HepG2 (cell line): ENCODE results near the gene DOCK4. TPM values are rescaled to one million over a fixed set of nuclear protein-coding genes. Genes with fewer than 3 reads are reported as not detected.

Experiments used
- ATM ChIP-seq: fragments of 450-650 bp; IDR thresholded peaks from 2 replicates; pipeline ENCODE4 v1.7.1; 2017; ENCODE audit warnings: mild to moderate bottlenecking, borderline replicate concordance
- DMTF1 ChIP-seq: sonication (generic); formaldehyde crosslinking; IDR thresholded peaks from 2 replicates; pipeline ENCODE4 v1.4.0; 2020; ENCODE audit warnings: mild to moderate bottlenecking, missing genetic modification reagents
- DRAP1 ChIP-seq: IDR thresholded peaks from 2 replicates; pipeline ENCODE4 v1.6.1; 2016; ENCODE audit warnings: missing genetic modification reagents, missing compliant biosample characterization
- ESRRA ChIP-seq: sonication (generic); formaldehyde crosslinking; IDR thresholded peaks from 2 replicates; pipeline ENCODE4 v1.5.1; 2020; ENCODE audit warnings: mild to moderate bottlenecking, low read depth, missing genetic modification reagents
- GABPB1 ChIP-seq: IDR thresholded peaks from 2 replicates; pipeline ENCODE4 v1.6.1; 2016; ENCODE audit warnings: mild to moderate bottlenecking, missing genetic modification reagents, moderate library complexity, missing compliant biosample characterization
- HOXA3 ChIP-seq: sonication (generic); formaldehyde crosslinking; IDR thresholded peaks from 2 replicates; pipeline ENCODE4 v1.5.0; 2020; ENCODE audit warnings: missing genetic modification reagents
- IKZF1 ChIP-seq: fragments of 450-650 bp; IDR thresholded peaks from 2 replicates; pipeline ENCODE4 v1.7.1; 2016
- NR3C1 ChIP-seq: sonication (generic); formaldehyde crosslinking; IDR thresholded peaks from 2 replicates; pipeline ENCODE4 v1.4.0; 2020; ENCODE audit warnings: missing genetic modification reagents
- PAX8 ChIP-seq: sonication (generic); formaldehyde crosslinking; IDR thresholded peaks from 2 replicates; pipeline ENCODE4 v1.8.0; 2022; ENCODE audit warnings: mild to moderate bottlenecking, missing genetic modification reagents, borderline replicate concordance
- PHF20 ChIP-seq: sonication (generic); formaldehyde crosslinking; IDR thresholded peaks from 2 replicates; pipeline ENCODE4 v1.5.0; 2020; ENCODE audit warnings: mild to moderate bottlenecking, missing genetic modification reagents
- PITX1 ChIP-seq: sonication (generic); formaldehyde crosslinking; IDR thresholded peaks from 2 replicates; pipeline ENCODE4 v1.5.1; 2020; ENCODE audit warnings: mild to moderate bottlenecking, missing genetic modification reagents
- POGK ChIP-seq: sonication (generic); formaldehyde crosslinking; conservative IDR thresholded peaks from 2 replicates; pipeline ENCODE4 v1.8.0; 2022; ENCODE audit warnings: mild to moderate bottlenecking, moderate library complexity, missing genetic modification reagents
- RBM39 ChIP-seq: fragments of 200-400 bp; formaldehyde crosslinking; IDR thresholded peaks from one replicate; pipeline ENCODE4 v1.6.1; 2018; ENCODE audit warnings: antibody characterized with exemption, mild to moderate bottlenecking, low read depth, low read length; ENCODE audit not compliant: poor library complexity, severe bottlenecking
- SMC3 ChIP-seq: IDR thresholded peaks from 2 replicates; pipeline ENCODE4 v1.6.1; 2011; ENCODE audit warnings: low read length, improper control_type of control experiment
- TMF1 ChIP-seq: sonication (generic); formaldehyde crosslinking; IDR thresholded peaks from 2 replicates; pipeline ENCODE4 v1.8.1; 2022; ENCODE audit warnings: low read depth, missing genetic modification reagents
- ZBTB39 ChIP-seq: sonication (generic); formaldehyde crosslinking; IDR thresholded peaks from 2 replicates; pipeline ENCODE4 v1.5.0; 2020; ENCODE audit warnings: missing genetic modification reagents
- ZNF281 ChIP-seq: sonication (generic); formaldehyde crosslinking; IDR thresholded peaks from 2 replicates; pipeline ENCODE4 v1.4.0; 2020; ENCODE audit warnings: missing genetic modification reagents, borderline replicate concordance
- ZNF563 ChIP-seq: sonication (generic); formaldehyde crosslinking; IDR thresholded peaks from 2 replicates; pipeline ENCODE4 v1.8.0; 2022; ENCODE audit warnings: mild to moderate bottlenecking, moderate library complexity, missing genetic modification reagents
- ZNF644 ChIP-seq: IDR thresholded peaks from 2 replicates; pipeline ENCODE4 v1.6.1; 2016; ENCODE audit warnings: low read depth
- ZNF737 ChIP-seq: sonication (generic); formaldehyde crosslinking; IDR thresholded peaks from 2 replicates; pipeline ENCODE4 v1.5.0; 2020; ENCODE audit warnings: missing genetic modification reagents, mild to moderate bottlenecking, borderline replicate concordance
- ZNF75D ChIP-seq: sonication (generic); formaldehyde crosslinking; IDR thresholded peaks from 2 replicates; pipeline ENCODE4 v1.8.1; 2023; ENCODE audit warnings: missing genetic modification reagents, mild to moderate bottlenecking, borderline replicate concordance
- ZNF780A ChIP-seq: sonication (generic); formaldehyde crosslinking; IDR thresholded peaks from 2 replicates; pipeline ENCODE4 v1.8.0; 2022; ENCODE audit warnings: mild to moderate bottlenecking, missing genetic modification reagents, moderate library complexity
- polyA plus RNA-seq, 8 experiments: library from polyadenylated mRNA; depleted of rRNA in 3 of 8; stranded (reverse) in 7 of 8; unstranded in 1 of 8; fragments of >200 nt; fragmentation: Illumina TruSeq in 4 of 8; extraction: Trizol in 4 of 8; gene quantifications; 2 replicates each; pipeline versions ENCODE4 v1.2.1 to v1.2.3, GENCODE V29; 2011 to 2016; ENCODE audit warnings: low read depth in 4 of 8, missing spikeins in 1 of 8, mixed read lengths in 1 of 8; ENCODE audit not compliant: insufficient read depth in 1 of 8
- total RNA-seq, 5 experiments: library from RNA; depleted of rRNA; stranded (reverse); fragments of >200 nt; fragmentation: Illumina TruSeq; extraction: Trizol; gene quantifications; 2 replicates each; pipeline ENCODE4 v1.2.3, GENCODE V29; 2016; ENCODE audit warnings: low read depth in 1 of 5

Gene DOCK4
- total and polyA plus RNA-seq, 2 of the 13 experiments (the other 11 are each of a cell fraction or from before 2014, with no cell fraction given) = 13.5 to 17.4 TPM

- TF ChIP-seq POGK = no peak
- TF ChIP-seq TMF1 (CRISPR knock-in tag) = no peak
- TF ChIP-seq ZNF281 (CRISPR knock-in tag) = no peak
- TF ChIP-seq ZNF737 (CRISPR knock-in tag) = no peak
- 0 out of 2 replicates have a peak, but pooled peaks have one; percentile 10 for TF ChIP-seq ZNF644 (CRISPR knock-in tag)
- no peak for TF ChIP-seq RBM39
- TF ChIP-seq DRAP1 (CRISPR knock-in tag) = no peak
- TF ChIP-seq NR3C1 = no peak
- TF ChIP-seq DMTF1 (CRISPR knock-in tag) = no peak
- TF ChIP-seq IKZF1 = no peak
- TF ChIP-seq GABPB1 = no peak
- no peak for TF ChIP-seq ZNF75D
- TF ChIP-seq ZBTB39 (CRISPR knock-in tag) = no peak
- no peak for TF ChIP-seq PITX1
- TF ChIP-seq PAX8 (CRISPR knock-in tag) = no peak
- no peak for TF ChIP-seq ZNF563 (CRISPR knock-in tag)
- TF ChIP-seq HOXA3 (CRISPR knock-in tag) = no peak
- no peak for TF ChIP-seq ATM
- TF ChIP-seq SMC3 = peak; percentile 43; the same call in 1 of the 2 replicates
- TF ChIP-seq ESRRA = no peak
- no peak for TF ChIP-seq ZNF780A (CRISPR knock-in tag)
- no peak for TF ChIP-seq PHF20 (CRISPR knock-in tag)
Measured at GRCh38 chr7:111953611-111954010, 252.6 kb downstream of the DOCK4 start (continued).
